OCI-LY3 (cell line): ENCODE results near the gene KPNB1.
A peak's percentile ranks its signal among the peaks of the same experiment; 100 is the strongest.

ENCODE experiments used
- H2AFZ ChIP-seq: fragments of 200-600, 300-600 bp; shearing (Covaris generic); 2 replicates; pipeline ENCODE4 v1.6.0; 2014; ENCODE audit warnings: antibody characterized with exemption, low read depth, low read length
- H3K27ac ChIP-seq: fragments of 200-600, 300-600 bp; sonication (generic); 2 replicates; pipeline ENCODE4 v1.5.1; 2014; ENCODE audit warnings: mild to moderate bottlenecking, low read length, moderate library complexity, mixed read lengths
- H3K27me3 ChIP-seq: fragments of 200-600, 300-600 bp; sonication (generic); 2 replicates; pipeline ENCODE4 v1.6.1; 2014; ENCODE audit warnings: low read depth, low read length, mixed read lengths
- H3K36me3 ChIP-seq: fragments of 200-600, 300-600 bp; sonication (generic); replicated peaks from 2 replicates; pipeline ENCODE3; 2014; ENCODE audit warnings: low read depth, low read length, mixed read lengths
- H3K4me1 ChIP-seq: fragments of 300-600, 200-600 bp; sonication (generic); 2 replicates; pipeline ENCODE4 v1.6.1; 2014; ENCODE audit warnings: low read length, mixed read lengths
- H3K4me2 ChIP-seq: fragments of 200-600, 300-600 bp; sonication (generic); 2 replicates; pipeline ENCODE4 v1.6.1; 2014; ENCODE audit warnings: low read length, mixed read lengths
- H3K4me3 ChIP-seq: fragments of 300-600, 200-600 bp; sonication (generic); 2 replicates; pipeline ENCODE4 v1.5.1; 2014; ENCODE audit warnings: antibody characterized with exemption, mild to moderate bottlenecking, low read length, moderate library complexity
- H3K79me2 ChIP-seq: fragments of 300-600, 200-600 bp; shearing (Covaris generic); 2 replicates; pipeline ENCODE4 v1.6.1; 2014; ENCODE audit warnings: mild to moderate bottlenecking, low read length, mixed read lengths
- H3K9ac ChIP-seq: fragments of 300-600, 200-600 bp; shearing (Covaris generic); 2 replicates; pipeline ENCODE4 v1.6.0; 2014; ENCODE audit warnings: mild to moderate bottlenecking, low read length, moderate library complexity
- H3K9me3 ChIP-seq: fragments of 200-600, 300-600 bp; shearing (Covaris generic); 2 replicates; pipeline ENCODE4 v1.6.1; 2014; ENCODE audit warnings: low read length, mixed read lengths; ENCODE audit not compliant: insufficient read depth
- H4K20me1 ChIP-seq: fragments of 200-600, 300-600 bp; sonication (generic); 2 replicates; pipeline ENCODE4 v1.6.1; 2016; ENCODE audit warnings: low read length, mixed read lengths; ENCODE audit not compliant: insufficient read depth
- CTCF ChIP-seq: fragments of 200-600, 300-600 bp; sonication (generic); IDR thresholded peaks from 2 replicates; pipeline ENCODE4 v1.5.1; 2014; ENCODE audit warnings: antibody characterized with exemption, low read length, low read depth
- EZH2phosphoT487 ChIP-seq: fragments of 200-600 bp; shearing (Covaris generic); IDR thresholded peaks from 2 replicates; pipeline ENCODE4 v1.6.1; 2018; ENCODE audit warnings: antibody characterized with exemption, mixed run types, low read depth

KPNB1 gene

GRCh38 chr17:47663912-47664623 is 14.3 kb downstream of the KPNB1 start:
- no peak for TF ChIP-seq EZH2phosphoT487
- TF ChIP-seq CTCF, result peak; percentile 77
- no peaks in the 10 kb centered on the region for H3K27me3 ChIP-seq
- peak overlapping the region; percentile 82 for H3K27ac ChIP-seq
- no peaks in the 10 kb centered on the region for H3K9me3 ChIP-seq
- no peak overlapping the region for H2AFZ ChIP-seq
- peak overlapping the region; percentile 57 for H3K4me2 ChIP-seq
- H3K36me3 ChIP-seq, result peaks cover 52% of the 10 kb centered on the region
- peaks cover 58% of the 10 kb centered on the region for H3K79me2 ChIP-seq
- peak overlapping the region; percentile 36 for H3K9ac ChIP-seq
- H3K4me3 ChIP-seq, result peak overlapping the region; percentile 35
- H4K20me1 ChIP-seq, result peaks cover 26% of the 10 kb centered on the region
- H3K4me1 ChIP-seq, result peaks cover 36% of the 10 kb centered on the region

- Histone ChIP-seq H3K27me3 (no peaks in the 10 kb centered on the region), H3K79me2 (peaks cover 55% of the 10 kb centered on the region), H3K4me1 (peaks cover 32% of the 10 kb centered on the region), H2AFZ (no peak overlapping the region), H3K36me3 (peaks cover 55% of the 10 kb centered on the region), H3K9me3 (no peaks in the 10 kb centered on the region), H3K4me2 (peak overlapping the region; percentile 57; the same call in 1 of the 2 replicates), H3K4me3 (no peak overlapping the region), H4K20me1 (peaks cover 26% of the 10 kb centered on the region), H3K9ac (no peak overlapping the region), H3K27ac (peak overlapping the region; percentile 82; the same call in 1 of the 2 replicates)
- no peak for TF ChIP-seq CTCF
- no peak for TF ChIP-seq EZH2phosphoT487
Measured at GRCh38 chr17:47664624-47664941, 14.9 kb downstream of the KPNB1 start.

GRCh38 chr17:47665655-47666054 is 15.9 kb downstream of the KPNB1 start:
- Histone ChIP-seq H3K27ac (no peak overlapping the region), H3K4me3 (no peak overlapping the region), H3K4me2 (no peak overlapping the region), H3K4me1 (peaks cover 25% of the 10 kb centered on the region), H3K79me2 (peaks cover 48% of the 10 kb centered on the region), H3K27me3 (no peaks in the 10 kb centered on the region), H2AFZ (no peak overlapping the region), H3K9ac (no peak overlapping the region), H3K36me3 (peaks cover 60% of the 10 kb centered on the region), H4K20me1 (peaks cover 20% of the 10 kb centered on the region), H3K9me3 (no peaks in the 10 kb centered on the region)
- no peak for TF ChIP-seq EZH2phosphoT487
- no peak for TF ChIP-seq CTCF

- no peak overlapping the region for H2AFZ ChIP-seq
- H3K27ac ChIP-seq, result no peak overlapping the region
- H3K36me3 ChIP-seq, result peaks cover 73% of the 10 kb centered on the region
- TF ChIP-seq CTCF, result no peak
- no peak for TF ChIP-seq EZH2phosphoT487
- no peak overlapping the region for H3K4me2 ChIP-seq
- H3K9me3 ChIP-seq, result no peaks in the 10 kb centered on the region
- no peak overlapping the region for H3K9ac ChIP-seq
- no peak overlapping the region for H3K4me3 ChIP-seq
- no peaks in the 10 kb centered on the region for H3K27me3 ChIP-seq
- peaks cover 27% of the 10 kb centered on the region for H3K79me2 ChIP-seq
- H4K20me1 ChIP-seq, result peaks cover 17% of the 10 kb centered on the region; the same call in 1 of the 2 replicates
- peaks cover 5% of the 10 kb centered on the region for H3K4me1 ChIP-seq
Measured at GRCh38 chr17:47669081-47669480, 19.4 kb downstream of the KPNB1 start.
